ENCODE results near the gene EXOSC10. TPM values are rescaled to one million over a fixed set of nuclear protein-coding genes. Genes with fewer than 3 reads are reported as not detected.
"Not testable (repeated sequence)": the region's sequence is repeated elsewhere in the genome, so short reads cannot be mapped to it uniquely, and the experiment has no call there.

EXOSC10 gene
- total and polyA plus RNA-seq, 2 of the 13 experiments (the other 11 are each of a cell fraction or from before 2014, with no cell fraction given): 48.4 to 67.6 TPM

GRCh38 chr1:11101347-11101746 is 1.7 kb upstream of the EXOSC10 start:
- CTCF ChIA-PET (ENCODE audit: low intra/inter-chr PET ratio, low total read pairs): no interaction called here
- 88% methylated on average over 6 of the region's 6 CpGs for WGBS (ENCODE audit: low lambda C conversion rate)

GRCh38 chr1:11100806-11101205 is 1.1 kb upstream of the EXOSC10 start:
- H3K79me2 ChIP-seq (ENCODE audit: insufficient read depth, low read length): peaks cover 17% of the 10 kb centered on the region
- peaks cover 6 to 16% of the 10 kb centered on the region in 2 experiments; a peak in 4 of 5 replicates for H3K36me3 ChIP-seq (replicated peaks in 1 of 2; ENCODE audit: control insufficient read depth in 1 of 2, insufficient read depth in 2 of 2, low read length in 2 of 2)
- FAIRE-seq; H3K4me2 ChIP-seq (ENCODE audit: low read depth, low read length); ATAC-seq; CTCF ChIA-PET (ENCODE audit: low intra/inter-chr PET ratio, low total read pairs); in situ Hi-C loops (cut with HindIII; ENCODE audit: extremely low pct_ligation_motif_present, low pct_unique_long_range_greater_than_20kb); H3K4me3 ChIP-seq (replicated peaks in 1 of 3; ENCODE audit: insufficient read depth in 1 of 3, low read depth in 2 of 3, low read length in 3 of 3); H3K27ac ChIP-seq (ENCODE audit: extremely low read length, insufficient read depth, low read length); BruUV-seq (replicated peaks); H3K9me3 ChIP-seq (ENCODE audit: low read length); H2AFZ ChIP-seq (ENCODE audit: low read length); DNase-seq (ENCODE audit: low spot score); POLR2A ChIA-PET; H3K27me3 ChIP-seq (ENCODE audit: control insufficient read depth in 1 of 2, insufficient read depth in 2 of 2, low read length in 2 of 2); H3K9ac ChIP-seq (ENCODE audit: insufficient read depth, low read depth, low read length); intact Hi-C loops (cut with micrococcal nuclease; ENCODE audit: unreplicated experiment); H4K20me1 ChIP-seq (ENCODE audit: insufficient read depth, low read length): not testable (repeated sequence)
- H3K4me1 ChIP-seq (ENCODE audit: insufficient read depth, low read length): peaks cover 20% of the 10 kb centered on the region
- WGBS (ENCODE audit: low lambda C conversion rate): 92% methylated on average over 17 of the region's 17 CpGs

More at GRCh38 chr1:11101347-11101746, 1.7 kb upstream of the EXOSC10 start:
- Histone ChIP-seq H3K4me3 (replicated peaks in 1 of 3; ENCODE audit: insufficient read depth in 1 of 3, low read depth in 2 of 3, low read length in 3 of 3) (no peak overlapping the region), H3K79me2 (ENCODE audit: insufficient read depth, low read length) (peaks cover 17% of the 10 kb centered on the region), H3K9me3 (ENCODE audit: low read length) (no peaks in the 10 kb centered on the region), H3K4me2 (ENCODE audit: low read depth, low read length) (no peak overlapping the region), H4K20me1 (ENCODE audit: insufficient read depth, low read length) (no peaks in the 10 kb centered on the region), H2AFZ (ENCODE audit: low read length) (no peak overlapping the region), H3K27me3 (ENCODE audit: control insufficient read depth in 1 of 2, insufficient read depth in 2 of 2, low read length in 2 of 2) (no peaks in the 10 kb centered on the region; a peak in 1 of 5 replicates), H3K4me1 (ENCODE audit: insufficient read depth, low read length) (peaks cover 20% of the 10 kb centered on the region), H3K27ac (ENCODE audit: extremely low read length, insufficient read depth, low read length) (no peak overlapping the region), H3K36me3 (replicated peaks in 1 of 2; ENCODE audit: control insufficient read depth in 1 of 2, insufficient read depth in 2 of 2, low read length in 2 of 2) (peaks cover 3 to 19% of the 10 kb centered on the region in 2 experiments; a peak in 4 of 5 replicates), H3K9ac (ENCODE audit: insufficient read depth, low read depth, low read length) (no peak overlapping the region)
- FAIRE-seq: no peak
- TF ChIP-seq ZNF704 (CRISPR knock-in tag; IDR thresholded peaks at IDR 0.05; ENCODE audit: borderline replicate concordance): no peak
- TF ChIP-seq CHCHD3 (CRISPR knock-in tag; IDR thresholded peaks at IDR 0.05): no peak
- TF ChIP-seq, protein P1, sequence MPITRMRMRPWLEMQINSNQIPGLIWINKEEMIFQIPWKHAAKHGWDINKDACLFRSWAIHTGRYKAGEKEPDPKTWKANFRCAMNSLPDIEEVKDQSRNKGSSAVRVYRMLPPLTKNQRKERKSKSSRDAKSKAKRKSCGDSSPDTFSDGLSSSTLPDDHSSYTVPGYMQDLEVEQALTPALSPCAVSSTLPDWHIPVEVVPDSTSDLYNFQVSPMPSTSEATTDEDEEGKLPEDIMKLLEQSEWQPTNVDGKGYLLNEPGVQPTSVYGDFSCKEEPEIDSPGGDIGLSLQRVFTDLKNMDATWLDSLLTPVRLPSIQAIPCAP (CRISPR knock-in tag; IDR thresholded peaks at IDR 0.05; ENCODE audit: low read depth): no peak
- no peak for TF ChIP-seq SIN3A (IDR thresholded peaks at IDR 0.05; ENCODE audit: borderline replicate concordance, low read depth, low read length)
- no peak for TF ChIP-seq TP53 (CRISPR knock-in tag; conservative IDR thresholded peaks at IDR 0.05)
- TF ChIP-seq HMGA1 (CRISPR knock-in tag; conservative IDR thresholded peaks at IDR 0.05): no peak
- TF ChIP-seq, protein P2, sequence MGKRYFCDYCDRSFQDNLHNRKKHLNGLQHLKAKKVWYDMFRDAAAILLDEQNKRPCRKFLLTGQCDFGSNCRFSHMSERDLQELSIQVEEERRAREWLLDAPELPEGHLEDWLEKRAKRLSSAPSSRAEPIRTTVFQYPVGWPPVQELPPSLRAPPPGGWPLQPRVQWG (CRISPR knock-in tag; IDR thresholded peaks at IDR 0.05; ENCODE audit: borderline replicate concordance, low read depth): no peak
- no peak for TF ChIP-seq ASH2L (IDR thresholded peaks at IDR 0.05; ENCODE audit: insufficient read length, low read depth, low read length)
- no TSS peak for BruUV-seq (replicated peaks)
- no peak for ATAC-seq
- in situ Hi-C loops (cut with HindIII; ENCODE audit: extremely low pct_ligation_motif_present, low pct_unique_long_range_greater_than_20kb) (no loop called here), intact Hi-C loops (cut with micrococcal nuclease; ENCODE audit: unreplicated experiment) (no loop called here)
- POLR2A ChIA-PET: interaction anchor here (0.8 kb wide), 1 partner anchor 89 kb away, joined by 3 read pairs; the partner anchor contains the start of gene TARDBP
- no peak for DNase-seq (ENCODE audit: low spot score)

All from HepG2 (cell line).